Stomach (tissue), 4 donors: Measurements from ENCODE around the gene UBE2N.

ENCODE experiments used
- EP300 ChIP-seq: sonication (generic); formaldehyde crosslinking; IDR thresholded peaks from one replicate; pipeline ENCODE4 v1.6.1; 2017; ENCODE audit warnings: antibody characterized with exemption
- POLR2A ChIP-seq, 4 donors: fragments of 450-650 bp; IDR thresholded peaks; one replicate each; pipeline ENCODE4 v1.6.1; 2016; ENCODE audit warnings: antibody characterized with exemption in 4 of 4, control low read depth in 2 of 4, mild to moderate bottlenecking in 1 of 4, moderate library complexity in 1 of 4
- TF ChIP-seq, protein P1 (sequence below), 7 experiments: fragments of 450-650 bp in 4 of 7; fragments of 200-600 bp in 3 of 7; sonication (generic) in 3 of 7; IDR thresholded peaks; one replicate each; pipeline ENCODE4 v1.5.1; 2016 to 2019; ENCODE audit warnings: antibody characterized with exemption in 7 of 7, control low read depth in 2 of 7, mild to moderate bottlenecking in 1 of 7

DNA sequence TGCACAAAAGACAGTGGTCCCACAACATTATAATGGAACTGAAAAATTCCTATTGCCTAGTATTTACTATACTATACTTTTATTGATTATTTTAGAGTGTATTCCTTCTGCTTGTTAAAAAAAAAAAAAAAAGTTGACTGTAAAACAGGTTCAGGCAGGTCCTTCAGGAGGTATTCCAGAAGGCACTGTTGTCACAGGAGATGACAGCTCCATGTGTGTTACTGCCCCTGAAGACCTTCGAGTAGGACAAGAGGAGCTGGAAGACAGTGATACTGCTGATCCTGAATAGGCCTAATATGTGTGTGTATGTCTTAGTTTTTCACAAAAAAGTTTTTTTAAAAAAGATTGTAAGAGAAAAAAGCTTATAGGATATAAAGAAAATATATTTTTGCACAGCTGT lies 12.3 kb downstream of the UBE2N start:
- TF ChIP-seq, protein P1, sequence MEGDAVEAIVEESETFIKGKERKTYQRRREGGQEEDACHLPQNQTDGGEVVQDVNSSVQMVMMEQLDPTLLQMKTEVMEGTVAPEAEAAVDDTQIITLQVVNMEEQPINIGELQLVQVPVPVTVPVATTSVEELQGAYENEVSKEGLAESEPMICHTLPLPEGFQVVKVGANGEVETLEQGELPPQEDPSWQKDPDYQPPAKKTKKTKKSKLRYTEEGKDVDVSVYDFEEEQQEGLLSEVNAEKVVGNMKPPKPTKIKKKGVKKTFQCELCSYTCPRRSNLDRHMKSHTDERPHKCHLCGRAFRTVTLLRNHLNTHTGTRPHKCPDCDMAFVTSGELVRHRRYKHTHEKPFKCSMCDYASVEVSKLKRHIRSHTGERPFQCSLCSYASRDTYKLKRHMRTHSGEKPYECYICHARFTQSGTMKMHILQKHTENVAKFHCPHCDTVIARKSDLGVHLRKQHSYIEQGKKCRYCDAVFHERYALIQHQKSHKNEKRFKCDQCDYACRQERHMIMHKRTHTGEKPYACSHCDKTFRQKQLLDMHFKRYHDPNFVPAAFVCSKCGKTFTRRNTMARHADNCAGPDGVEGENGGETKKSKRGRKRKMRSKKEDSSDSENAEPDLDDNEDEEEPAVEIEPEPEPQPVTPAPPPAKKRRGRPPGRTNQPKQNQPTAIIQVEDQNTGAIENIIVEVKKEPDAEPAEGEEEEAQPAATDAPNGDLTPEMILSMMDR (IDR thresholded peaks at IDR 0.05) = no peak
- no peak for TF ChIP-seq EP300
- no peak for TF ChIP-seq POLR2A (IDR thresholded peaks at IDR 0.05)
